Right kidney (tissue), 1 donor: ENCODE data around the gene ULK2.
A peak's percentile ranks its signal among the peaks of the same experiment; 100 is the strongest.
"Not testable (repeated sequence)": the region's sequence is repeated elsewhere in the genome, so short reads cannot be mapped to it uniquely, and the experiment has no call there.

ENCODE experiments used
- DNase-seq: peaks from one replicate; pipeline ENCODE4 v3.0.0-alpha.2; 2016

Gene ULK2

GRCh38 chr17:19868079-19868395 lies 301 bp upstream of the ULK2 start:
- DNase-seq = no peak

- peak; percentile 95 for DNase-seq
Measured at GRCh38 chr17:19867079-19867328, 732 bp downstream of the ULK2 start.

DNA sequence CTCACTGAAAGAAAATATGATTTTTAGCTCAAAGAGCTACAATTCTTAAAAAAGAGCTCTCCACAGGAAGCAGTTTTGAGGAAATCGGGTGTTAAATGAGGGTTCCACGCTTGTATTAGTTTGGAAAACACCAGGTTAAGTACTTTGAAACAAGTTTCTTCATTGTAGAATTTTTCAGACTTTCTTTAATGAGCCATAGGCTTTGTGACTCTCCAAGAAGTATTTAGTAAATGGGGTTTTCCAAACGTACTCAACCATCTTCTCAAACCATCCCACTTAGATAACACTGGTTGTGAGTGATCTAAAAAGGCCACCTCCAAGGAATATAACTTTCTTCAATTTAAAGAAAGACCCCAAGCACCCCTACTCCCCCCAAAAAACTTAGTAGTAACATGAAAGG lies 2.7 kb downstream of the ULK2 start:
- DNase-seq = no peak

GRCh38 chr17:19860647-19861177 lies 7.0 kb downstream of the ULK2 start:
- DNase-seq = not testable (repeated sequence)

GRCh38 chr17:19857640-19858039 lies 10.1 kb downstream of the ULK2 start:
- no peak for DNase-seq

DNA sequence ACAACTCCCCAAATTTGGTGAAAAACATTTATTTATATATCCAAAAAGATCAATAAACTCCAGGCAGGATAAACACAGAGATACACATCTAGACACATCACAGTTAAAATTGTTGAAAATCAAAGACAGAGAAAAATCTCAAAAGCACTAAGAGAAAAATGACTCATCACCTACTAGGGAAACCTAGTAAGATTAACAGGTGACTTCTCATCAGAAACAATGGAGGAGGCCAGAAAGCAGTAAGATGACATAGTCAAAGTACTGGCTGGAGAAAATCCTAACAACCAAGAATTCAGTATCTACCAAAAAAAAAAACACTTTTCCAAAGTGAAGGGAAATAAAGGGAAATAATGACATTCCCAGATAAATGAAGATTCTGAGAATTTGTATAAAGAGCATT lies 33.8 kb downstream of the ULK2 start:
- DNase-seq = no peak

DNA sequence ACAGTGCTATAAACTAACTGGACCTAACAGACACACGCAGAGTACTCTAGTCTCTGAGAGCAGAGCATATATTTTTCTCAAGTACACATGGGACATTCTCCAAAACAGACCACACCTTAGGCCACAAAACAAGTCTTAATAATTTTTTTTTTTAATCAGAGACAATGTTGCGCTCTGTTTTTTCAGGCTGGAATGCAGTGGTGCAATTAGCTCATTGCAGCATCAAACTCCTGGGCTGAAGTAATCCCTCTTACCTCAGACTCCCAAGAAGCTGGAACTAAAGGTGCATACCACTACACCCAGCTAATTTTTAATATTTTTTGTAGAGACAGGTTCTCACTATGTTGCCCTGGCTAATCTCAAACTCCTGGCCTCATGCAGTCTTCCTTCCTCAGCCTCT lies 37.7 kb downstream of the ULK2 start:
- no peak for DNase-seq

DNA sequence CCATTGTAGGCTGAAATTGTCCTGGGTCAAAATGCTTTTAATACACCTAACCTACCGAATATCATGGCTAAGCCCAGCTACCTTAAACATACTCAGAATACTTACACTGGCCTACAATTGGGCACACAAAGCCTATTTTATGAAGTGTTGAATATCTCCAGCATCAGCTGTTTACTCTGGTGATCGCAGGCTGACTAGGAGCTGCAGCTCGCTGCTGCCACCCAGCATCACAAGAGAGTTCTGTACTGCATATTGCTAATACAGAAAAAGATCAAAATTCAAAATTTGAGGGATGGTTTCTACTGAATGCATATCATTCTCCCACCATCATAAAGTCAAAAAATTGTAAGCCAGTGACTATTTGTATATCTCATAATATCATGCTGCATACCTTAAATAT lies 55.3 kb downstream of the ULK2 start:
- no peak for DNase-seq

DNA sequence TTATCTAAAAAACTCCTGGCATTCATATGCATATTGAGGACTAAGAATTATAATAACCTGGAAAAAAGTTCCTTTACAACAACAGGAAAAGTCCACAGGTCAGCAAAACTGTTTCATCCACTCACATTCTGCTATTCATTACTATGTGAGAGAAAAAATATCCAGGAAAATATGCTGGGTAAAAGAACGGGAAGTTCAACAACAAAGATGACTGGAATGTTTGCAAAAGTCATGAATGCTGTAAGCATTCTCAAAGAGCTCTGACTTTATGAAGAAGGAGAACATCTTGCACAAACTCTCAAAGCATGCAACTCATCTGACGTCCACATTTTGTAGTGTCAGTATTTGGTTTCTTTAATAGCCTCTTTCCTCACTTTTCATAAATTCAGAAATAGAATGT lies 62.7 kb downstream of the ULK2 start:
- no peak for DNase-seq

GRCh38 chr17:19800571-19800970 lies 67.2 kb downstream of the ULK2 start:
- no peak for DNase-seq

- DNase-seq = no peak
Measured at GRCh38 chr17:19799796-19800195, 67.9 kb downstream of the ULK2 start.

GRCh38 chr17:19796457-19796856 lies 71.3 kb downstream of the ULK2 start:
- DNase-seq = no peak

GRCh38 chr17:19791918-19792550 lies 75.7 kb downstream of the ULK2 start:
- DNase-seq = no peak

- DNase-seq = no peak
Measured at GRCh38 chr17:19787733-19788357, 79.9 kb downstream of the ULK2 start.

GRCh38 chr17:19785854-19786253 lies 81.9 kb downstream of the ULK2 start:
- no peak for DNase-seq

- no peak for DNase-seq
Measured at GRCh38 chr17:19781488-19782458, 86.0 kb downstream of the ULK2 start.

GRCh38 chr17:19780846-19781245 lies 86.9 kb downstream of the ULK2 start:
- no peak for DNase-seq

DNA sequence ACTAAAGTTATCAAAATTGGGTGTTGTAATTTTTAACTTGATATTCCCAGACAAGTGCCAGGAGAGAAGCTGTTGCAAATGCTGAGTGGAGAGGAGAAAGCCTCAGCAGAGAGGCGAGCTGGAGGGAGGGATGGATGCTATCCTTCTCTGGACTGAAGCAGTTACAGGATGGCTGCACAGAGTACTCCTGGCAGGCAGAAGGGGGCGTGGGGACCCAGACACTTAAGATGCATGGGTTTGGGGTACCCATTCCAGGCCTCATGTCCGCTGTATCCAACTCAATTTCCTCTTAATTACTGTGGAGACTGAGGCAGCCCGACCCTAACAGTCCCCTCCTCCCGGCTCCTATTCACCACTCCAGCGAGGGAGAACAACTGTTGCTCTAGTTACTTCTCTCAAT lies 94.2 kb downstream of the ULK2 start:
- DNase-seq = no peak

GRCh38 chr17:19771971-19772630 lies 95.6 kb downstream of the ULK2 start:
- no peak for DNase-seq

DNA sequence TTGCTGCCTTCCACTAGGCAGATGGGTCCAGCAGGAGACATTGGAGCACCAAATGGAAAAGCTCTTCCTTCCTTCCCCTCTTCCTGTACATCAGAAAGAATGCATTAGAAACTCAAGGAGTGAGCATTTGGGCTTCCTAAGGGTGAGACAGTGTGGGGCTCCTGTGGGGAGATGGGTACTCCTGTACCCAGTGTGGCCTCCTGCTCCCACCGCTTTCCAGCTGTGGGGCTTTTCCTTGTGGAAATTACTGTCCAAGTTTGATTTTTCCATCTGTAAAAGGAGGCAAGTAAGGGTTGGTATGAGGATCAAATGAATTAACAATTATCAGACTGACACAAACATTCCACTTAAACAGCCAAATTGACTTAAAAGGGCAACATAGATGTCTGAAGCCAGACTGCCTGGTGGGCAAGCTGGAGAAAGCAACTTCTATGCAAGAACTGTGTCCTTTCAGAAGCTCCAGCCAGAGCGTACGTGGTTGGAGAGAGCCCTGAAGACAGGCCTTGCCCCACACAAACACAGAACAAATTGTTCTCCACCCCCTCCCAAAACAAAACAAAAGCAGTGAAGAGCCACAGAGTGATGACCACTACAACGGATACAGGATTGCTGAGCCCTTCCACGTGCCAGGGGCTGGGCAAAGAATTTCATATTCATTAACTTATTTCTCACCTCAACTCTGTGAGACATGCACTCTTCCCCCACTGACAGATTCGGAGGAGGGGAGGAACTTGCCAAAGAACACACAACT lies 96.6 kb downstream of the ULK2 start:
- DNase-seq = no peak

DNA sequence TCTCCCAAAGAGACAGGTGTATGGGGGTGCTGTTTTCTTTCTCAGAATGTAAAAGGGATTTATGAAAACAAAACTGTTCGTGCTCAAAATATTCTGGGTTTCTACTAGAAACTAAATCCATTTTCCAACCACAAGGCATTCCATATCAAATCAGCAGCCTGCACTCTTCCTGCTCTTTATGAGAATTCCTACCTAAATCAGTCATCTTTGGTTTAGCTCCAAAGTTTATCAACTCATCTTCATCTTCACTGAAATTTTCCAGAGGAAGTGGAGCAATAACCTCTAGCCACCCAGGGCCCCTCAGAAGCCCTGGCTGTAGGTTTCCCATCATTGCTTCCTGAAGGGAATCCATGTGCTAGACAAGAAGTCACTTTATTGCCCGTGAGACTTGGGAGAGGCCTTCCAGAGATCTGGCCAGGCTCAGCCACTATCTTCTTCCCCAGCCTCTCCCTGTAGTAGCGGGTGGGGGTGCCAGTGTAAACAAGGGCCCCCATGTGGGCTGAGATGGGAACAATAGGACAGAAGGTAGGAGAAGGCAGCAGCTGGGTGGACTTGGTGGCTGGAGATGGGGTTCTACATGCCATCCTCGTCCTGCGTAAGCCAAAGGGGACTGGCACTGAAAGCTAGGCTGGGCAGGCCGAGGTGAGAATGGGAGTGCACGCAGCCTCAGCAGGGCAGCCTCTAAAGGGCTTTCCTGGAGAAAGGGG lies 97.6 kb downstream of the ULK2 start:
- no peak for DNase-seq
